NCI-H748 (cell line): ENCODE results near the gene CCL2.
"Not testable (repeated sequence)": the region's sequence is repeated elsewhere in the genome, so short reads cannot be mapped to it uniquely, and the experiment has no call there.

Experiments used
- DNase-seq: peaks from one replicate; lab custom pipeline; 2025; ENCODE audit not compliant: unreplicated experiment; lab: John Stamatoyannopoulos, UW

Gene CCL2

DNA sequence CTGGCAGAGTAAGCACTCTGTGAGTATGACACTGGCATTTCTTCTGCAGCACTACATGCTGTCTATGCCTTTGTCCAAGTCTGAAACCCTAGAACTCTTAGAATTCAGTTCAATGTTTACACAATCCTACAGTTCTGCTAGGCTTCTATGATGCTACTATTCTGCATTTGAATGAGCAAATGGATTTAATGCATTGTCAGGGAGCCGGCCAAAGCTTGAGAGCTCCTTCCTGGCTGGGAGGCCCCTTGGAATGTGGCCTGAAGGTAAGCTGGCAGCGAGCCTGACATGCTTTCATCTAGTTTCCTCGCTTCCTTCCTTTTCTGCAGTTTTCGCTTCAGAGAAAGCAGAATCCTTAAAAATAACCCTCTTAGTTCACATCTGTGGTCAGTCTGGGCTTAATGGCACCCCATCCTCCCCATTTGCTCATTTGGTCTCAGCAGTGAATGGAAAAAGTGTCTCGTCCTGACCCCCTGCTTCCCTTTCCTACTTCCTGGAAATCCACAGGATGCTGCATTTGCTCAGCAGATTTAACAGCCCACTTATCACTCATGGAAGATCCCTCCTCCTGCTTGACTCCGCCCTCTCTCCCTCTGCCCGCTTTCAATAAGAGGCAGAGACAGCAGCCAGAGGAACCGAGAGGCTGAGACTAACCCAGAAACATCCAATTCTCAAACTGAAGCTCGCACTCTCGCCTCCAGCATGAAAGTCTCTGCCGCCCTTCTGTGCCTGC is at the start of gene CCL2:
CCL2 (plus strand) TSS at position 635 of the 730 bp plus-strand sequence; CDS start at position 700, 65 bp downstream.
- peak; percentile 52 for DNase-seq

DNA sequence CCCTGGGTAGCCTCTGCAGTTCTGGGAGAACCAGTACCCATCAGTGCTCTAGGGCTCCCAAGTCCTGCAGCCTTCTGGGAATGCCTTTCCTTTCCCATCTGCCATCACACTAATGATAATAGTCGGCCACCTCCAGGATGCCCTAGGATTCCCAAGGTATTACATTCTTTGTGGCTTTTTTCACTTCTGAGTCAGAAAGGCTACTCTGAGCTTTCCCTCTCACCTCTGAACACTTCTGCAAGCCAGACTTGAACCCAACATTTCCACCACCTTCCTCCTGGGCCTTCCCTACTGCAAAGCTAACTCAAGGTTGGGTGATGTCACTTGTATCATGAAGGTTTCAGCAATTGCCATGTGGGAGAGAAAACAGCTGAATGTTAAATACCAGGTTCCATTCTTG is 49.7 kb upstream of the CCL2 start:
- DNase-seq: no peak

DNA sequence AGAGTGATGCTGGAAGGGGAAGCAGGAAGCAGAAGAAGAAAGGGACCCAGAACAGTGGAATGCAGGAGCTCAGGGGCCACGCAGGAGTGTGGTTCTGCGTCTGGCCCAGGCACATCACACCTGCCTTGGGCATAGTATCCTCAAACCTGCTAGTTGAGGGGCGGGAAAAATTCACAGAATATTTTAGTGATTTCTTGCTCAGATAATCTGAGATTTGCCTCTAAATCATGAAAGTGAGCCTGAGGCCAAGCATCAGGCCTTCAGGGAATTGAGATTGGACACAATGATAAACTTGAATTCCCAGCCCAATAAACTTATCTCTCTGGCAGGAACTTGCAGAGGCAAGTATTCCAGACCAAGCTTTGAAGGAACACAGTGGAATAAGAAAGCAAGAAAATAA is 48.5 kb upstream of the CCL2 start:
- no peak for DNase-seq

DNA sequence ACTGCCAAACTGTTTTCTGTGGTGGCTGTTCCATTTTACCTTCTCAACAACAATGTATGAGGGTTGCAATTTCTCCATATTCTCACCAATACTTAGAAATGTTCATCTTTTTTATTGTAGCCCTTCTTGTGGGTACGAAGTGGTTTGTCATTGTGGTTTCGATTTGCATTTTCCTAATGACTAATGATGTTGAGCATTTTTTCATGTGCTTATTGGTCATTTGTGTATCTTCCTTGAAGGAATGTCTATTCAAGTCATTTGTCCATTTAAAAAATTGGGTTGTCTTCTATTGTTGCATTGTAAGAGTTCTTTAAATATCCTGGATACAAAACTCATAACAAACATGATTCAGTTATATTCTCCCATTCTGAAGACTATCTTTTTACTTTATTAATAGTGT is 47.5 kb upstream of the CCL2 start:
- no peak for DNase-seq

DNA sequence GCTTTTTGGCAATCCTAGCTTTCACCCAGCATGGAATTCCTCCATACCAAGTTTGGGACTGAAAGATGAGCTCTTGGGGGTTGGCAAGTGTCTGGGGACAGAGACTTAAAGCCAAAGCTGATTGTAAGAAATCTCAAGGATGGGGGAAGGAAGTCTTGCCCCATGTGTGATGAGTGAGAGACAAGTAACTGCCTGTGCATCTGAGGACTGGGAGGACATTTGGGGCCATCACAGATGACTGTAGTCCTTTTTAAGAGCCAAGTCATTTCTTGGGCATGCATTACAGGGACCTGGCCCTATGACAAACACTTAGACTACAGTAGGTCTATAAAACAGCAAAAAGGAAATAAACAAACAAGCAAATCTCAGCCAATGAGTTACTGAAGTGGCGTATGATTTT is 36.3 kb upstream of the CCL2 start:
- DNase-seq: no peak

DNA sequence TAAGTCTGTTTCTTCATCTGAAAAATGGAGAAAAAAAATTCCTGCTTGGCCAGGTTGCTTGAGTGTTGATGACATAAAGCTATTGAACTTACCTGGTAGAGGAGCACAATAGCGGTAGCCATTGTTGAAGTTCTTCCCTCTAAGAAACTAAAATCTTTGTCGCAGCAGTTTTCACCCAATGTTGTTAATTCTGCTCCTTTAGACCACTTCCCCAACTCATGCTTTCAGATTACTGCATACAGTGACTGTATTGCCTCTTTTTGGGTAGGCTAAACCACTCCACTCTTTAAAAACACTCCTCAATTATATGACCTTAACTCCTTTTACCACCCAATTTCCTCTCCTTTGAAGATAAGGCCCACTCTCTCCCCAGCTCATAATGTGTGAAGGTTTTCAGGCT is 35.7 kb upstream of the CCL2 start:
- no peak for DNase-seq

DNA sequence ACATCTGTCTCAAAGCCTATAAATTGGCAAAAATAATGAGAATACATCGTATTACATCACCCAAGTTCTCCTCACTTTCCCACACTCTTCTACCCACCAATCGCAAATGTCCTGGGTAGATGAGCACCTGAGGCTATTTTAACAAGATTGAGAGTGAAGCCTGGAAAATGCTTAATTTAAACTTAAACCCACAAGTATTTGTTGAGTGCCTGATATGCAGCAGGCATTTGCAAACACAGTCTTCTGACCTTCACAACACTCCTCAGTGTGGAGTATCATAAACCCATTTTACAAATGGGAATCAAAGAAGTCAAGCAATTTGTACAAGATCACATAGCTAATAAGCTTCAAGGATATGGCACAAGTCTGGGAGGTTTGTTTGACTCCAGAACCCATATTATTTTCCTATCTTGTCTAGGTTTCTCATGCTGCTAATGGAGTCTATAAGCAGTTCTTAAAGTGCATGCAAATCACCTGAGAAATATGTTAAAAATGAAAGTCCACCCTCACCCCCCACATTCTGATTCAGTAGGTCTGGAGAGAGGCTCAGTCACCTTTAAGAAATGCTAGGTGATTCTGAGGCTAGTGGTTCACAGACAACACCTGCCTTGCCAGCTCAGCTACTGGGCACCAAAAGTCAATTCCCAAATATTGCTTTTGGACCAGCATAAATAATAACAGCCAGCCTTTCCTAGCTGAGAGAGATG is 34.9 kb upstream of the CCL2 start:
- no peak for DNase-seq

DNA sequence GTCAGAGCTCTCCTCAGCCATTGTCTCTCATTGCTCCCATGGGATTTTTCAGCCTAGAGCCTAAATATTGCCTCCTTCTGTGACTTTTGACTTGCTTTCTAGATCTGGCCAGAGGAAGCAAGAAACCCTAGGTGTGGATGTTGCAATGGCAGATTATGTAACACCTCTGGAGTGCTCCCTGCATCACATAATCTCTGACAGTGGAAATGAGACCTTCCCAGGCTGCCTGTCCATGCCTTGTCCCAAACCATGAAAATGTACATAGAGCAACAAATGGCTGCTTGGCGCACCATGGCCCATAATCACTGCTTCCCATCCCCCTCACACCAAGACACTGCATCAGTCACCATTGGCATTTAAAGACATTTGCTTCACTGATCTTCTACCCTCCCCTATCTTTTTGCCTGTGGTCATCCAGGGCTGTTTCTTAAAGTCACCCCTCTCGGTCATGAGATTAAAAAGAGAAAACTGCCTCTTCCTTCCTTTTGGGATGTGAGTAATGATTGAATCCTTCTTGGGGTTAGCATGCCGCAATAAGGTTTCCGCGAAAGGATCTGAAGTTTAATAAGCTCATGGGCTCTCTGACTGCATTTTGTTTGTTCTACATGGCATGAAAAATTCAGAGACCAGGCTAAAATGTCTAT is 34.2 kb upstream of the CCL2 start:
- no peak for DNase-seq

DNA sequence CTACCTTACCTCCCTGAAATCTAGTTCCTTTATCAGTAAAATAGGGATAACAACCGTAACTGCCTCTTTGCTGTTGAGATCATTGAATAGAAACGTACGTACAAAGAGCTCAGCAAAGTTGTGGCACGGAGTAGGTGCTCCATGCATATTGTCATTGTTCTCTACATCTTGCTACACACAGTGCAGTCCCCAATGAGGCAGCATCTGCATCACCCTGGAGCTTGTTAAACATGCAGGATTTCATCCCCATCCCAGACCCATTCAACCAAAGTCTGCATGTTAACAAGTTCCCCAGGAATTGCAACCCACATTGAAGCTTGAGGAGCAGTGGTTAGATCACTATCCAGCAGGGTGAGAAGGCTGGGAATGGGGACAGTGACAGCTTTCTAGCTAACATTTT is 33.7 kb upstream of the CCL2 start:
- no peak for DNase-seq

DNA sequence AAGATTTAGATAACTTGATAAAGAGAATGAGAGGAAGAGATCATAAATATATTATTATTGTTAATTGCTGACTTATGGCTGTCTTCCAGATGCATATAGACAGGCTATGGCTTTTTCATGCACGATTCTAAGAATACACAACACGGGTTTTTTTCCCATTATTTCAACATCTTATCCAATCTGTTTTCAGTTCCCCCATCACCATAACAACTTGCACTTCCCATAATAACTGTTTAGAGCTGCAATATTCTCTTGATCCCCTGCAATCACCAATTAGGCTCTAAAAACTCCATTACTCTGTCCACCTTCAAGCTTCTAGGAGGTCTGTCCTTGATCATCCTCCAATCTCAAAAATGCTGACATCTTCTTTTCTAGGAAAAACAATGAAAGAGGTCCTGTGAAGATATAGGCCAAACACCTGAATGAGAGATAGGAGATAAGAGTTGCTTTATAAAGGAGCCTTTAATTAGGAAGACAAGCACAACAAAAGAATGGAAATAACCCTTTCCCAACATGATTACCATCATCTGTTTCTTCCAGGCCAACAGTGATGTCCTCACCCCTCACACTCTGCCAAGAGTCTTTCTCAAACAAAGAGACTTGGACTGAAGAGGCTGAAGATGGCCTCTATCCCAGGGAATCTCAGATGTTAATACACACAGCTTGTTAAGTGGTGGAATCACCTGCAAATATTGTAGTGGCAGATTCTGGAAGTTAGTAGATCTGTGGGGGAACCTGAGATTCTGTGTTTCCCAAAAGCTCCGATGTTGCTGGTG is 32.2 kb upstream of the CCL2 start:
- no peak for DNase-seq

DNA sequence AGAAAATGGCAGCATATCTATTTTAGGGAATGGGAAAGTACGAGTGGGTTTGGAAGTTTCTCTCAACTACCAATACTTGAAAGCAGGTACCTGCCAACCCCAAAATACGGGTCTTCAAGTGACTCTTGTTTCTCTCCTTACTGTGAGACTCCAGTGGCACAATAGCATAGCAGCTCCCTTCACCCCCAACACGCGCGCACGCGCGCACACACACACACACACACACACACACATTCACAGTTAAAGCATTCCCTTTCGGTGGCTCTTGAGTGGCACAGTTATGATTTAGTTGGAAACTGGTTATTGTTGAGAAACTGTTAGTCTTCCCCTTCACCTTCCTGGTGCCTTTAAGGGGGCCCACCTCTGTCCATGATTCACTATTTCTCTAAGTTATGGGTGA is 30.0 kb upstream of the CCL2 start:
- DNase-seq: no peak

DNA sequence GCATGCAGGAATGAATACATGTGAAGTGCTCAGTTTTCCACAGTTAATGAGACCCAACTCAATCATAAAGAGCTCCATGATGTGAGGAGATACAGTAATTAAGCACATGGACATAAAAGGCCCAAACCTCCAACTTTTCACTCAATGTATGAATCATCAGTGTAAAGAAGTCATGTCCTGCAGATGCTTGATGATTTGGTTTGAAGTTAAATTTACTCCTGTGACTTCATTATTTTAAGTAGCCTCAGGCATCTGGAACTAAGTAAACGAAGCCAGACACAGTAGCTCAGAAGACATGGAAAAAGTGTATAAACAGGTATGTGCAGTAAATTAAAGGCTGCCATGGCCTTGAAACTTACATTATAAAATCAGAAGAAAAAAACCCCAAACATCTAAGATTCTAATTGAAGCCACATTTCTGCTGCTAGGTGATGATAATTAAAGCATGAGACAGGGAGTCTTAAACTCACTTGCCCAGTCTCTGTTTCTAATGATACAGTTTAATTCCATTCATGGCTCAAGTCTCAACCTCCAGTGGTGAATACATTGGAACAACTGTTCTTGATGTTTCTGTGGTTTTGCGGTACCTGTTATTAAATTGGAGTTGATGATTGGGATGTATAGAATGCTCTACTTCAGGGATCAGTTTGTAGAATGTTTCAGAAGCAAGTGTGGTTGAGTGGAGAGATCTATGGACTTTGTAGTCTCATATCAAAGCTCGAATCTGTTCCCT is 28.9 kb upstream of the CCL2 start:
- DNase-seq: no peak

DNA sequence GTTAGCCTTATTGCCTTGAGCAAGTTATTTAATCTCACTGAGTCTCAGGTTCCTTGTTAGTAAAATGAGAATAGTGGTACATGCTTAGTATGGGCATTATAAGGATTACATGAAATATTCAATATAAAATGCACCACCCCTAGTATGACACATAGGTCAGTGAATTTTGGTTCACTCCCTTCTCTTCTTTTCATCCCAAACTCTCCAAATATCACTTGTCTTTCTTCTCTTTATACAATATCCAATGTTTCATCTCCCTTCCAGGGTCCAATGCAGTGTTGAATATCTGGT is 28.4 kb upstream of the CCL2 start:
- no peak for DNase-seq

DNA sequence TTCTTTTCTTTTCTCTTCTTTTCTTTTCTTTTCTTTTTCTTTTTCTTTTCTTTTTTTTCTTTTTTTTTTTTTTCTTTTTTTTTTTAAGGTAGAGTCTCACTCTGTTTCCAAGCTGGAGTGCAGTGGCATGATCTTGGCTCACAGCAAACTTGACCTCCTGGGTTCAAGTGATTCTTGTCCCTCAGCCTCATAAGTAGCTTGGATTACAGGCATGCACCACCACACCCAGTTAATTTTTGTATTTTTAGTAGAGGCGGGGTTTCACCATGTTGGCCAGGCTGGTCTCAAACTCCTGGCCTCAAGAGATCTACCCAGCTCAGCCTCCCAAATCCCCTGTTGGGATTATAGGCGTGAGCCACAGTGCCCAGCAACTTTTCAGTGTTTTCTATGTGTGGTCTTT is 27.8 kb upstream of the CCL2 start:
- DNase-seq: not testable (repeated sequence)

DNA sequence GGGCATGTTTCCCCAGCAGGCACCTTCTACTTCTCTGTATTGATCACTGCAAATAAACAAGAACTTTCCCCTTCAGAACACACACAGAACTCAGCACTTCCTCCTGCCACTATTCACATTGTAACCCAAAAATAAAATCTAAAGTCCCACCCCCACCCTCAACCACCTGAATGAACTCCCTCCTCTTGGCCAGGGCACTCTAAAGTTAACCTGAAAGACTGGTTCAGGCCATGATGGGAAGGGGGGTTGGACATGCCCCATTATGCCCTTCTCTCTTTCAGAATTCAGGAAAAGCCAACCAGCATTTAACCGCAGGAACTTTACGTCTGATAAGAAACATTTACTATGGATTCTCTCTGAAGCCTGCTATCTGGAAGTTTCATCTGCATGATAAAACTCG is 27.4 kb upstream of the CCL2 start:
- DNase-seq: no peak

DNA sequence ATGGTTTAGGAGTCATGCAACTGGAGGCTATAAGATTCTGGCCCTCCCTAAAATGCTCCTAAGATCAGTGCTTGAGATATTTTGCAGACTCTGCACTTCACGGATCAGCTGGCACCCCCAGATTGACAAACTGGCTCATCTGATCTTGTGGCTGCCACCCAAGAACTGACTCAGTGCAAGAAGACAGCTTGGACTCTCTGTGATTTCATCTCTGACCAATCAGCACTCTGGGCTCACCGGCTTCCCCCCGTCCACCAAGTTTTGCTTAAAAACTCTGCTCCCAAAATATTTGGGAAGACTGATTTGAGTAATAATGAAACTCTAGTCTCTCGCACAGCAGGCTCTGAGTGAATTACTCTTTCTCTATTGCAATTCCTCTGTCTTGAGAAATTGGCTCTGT is 26.3 kb upstream of the CCL2 start:
- no peak for DNase-seq

DNA sequence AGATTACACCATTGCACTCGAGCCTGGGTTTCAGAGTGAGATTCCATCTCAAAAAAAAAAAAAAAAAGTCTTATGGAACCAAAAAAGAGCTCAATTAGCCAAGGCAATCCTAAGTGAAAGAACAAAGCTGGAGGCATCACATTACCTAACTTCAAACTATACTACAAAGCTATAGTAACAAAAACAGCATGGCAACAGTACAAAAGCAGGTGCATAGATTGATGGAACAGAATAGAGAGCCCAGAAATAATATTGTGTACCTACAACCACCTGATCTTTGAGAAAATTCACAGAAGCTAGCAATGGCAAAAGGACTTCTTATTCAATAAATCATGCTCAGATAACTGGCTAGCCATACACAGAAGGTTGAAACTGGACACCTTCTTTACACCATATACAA is 24.7 kb upstream of the CCL2 start:
- DNase-seq: no peak

DNA sequence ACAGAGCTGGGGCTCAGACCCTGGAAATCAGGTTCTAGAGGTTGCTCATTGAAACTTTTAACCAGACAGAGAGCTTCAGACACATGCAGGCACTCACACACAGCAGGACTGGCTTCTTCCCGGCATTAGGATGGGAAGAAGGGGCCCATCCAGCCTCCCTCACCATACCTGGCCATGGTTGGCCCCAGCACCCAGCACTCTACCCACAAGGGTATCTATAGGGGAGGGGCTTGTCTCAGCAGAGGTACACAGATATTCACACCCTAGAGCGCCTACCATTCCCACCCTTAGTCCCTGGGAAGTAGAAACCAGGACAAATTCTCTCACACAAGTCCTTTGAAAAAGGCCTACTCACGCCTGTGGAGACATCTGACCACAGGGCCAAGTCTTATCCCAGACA is 20.5 kb upstream of the CCL2 start:
- no peak for DNase-seq

DNA sequence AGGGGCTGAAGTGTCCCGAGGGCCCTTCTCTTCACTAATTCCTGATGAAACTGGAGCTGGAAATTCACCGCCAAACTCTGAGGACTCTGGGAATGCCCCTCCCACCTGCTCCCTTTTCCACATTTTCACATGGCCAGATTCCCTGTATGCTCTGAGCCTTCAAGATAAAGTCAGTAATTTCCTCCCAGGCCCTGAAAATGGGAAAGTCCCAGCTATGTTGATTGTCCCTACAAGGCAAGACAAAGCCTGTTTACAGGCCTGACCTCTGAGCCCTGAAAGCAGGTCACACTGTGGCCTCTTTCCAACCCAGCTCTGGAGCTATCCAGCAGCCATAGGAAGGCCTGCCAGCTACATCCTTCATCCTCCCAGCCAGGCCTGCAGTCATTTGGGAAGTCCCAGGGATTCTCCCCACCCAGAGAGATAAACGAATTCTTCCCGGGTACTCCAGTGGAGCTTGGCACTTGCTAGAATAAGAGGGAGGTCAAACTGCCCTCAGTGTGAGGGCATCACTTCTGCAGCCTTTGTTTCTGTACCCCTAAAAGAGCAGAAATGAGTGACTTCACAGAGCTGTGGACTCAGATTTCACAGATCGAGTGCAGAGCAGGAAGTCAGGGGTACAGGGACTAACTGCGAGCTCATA is 19.6 kb upstream of the CCL2 start:
- no peak for DNase-seq

DNA sequence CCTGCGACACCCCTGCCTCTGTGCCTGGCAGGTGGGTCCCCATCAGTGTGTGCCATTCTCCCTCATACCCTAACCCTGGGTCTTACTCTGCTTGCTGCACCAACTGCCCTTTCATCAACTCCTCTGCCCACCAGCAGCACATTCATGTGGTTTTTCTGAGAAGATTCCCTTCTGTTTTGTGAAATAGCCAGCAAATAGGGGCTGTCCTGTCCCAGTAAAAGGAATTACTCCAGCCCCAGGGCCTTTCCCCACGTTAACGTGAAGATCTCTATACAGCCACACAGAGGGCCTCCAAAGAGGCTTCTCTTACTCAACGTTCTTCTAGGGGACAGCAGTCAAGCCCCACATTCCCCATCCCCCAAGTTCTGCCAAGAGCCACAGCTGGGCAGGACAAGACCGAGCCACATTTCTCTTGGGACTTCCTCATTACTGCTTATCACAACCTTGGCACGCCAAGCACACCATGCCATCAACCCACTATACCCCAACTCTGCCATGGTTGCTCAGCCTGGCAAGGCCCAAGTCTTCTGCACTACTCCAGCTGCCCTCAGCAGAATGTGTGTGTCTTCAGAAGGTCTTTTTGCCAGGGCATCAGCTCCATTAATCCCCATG is 18.7 kb upstream of the CCL2 start:
- DNase-seq: no peak
